Hepatocyte (in vitro differentiated cells): Measurements from ENCODE around the gene FIS1.

Source experiments
- EZH2 ChIP-seq: fragments of 200-600 bp; sonication (generic); IDR thresholded peaks from 2 replicates; pipeline ENCODE4 v1.6.1; 2016; ENCODE audit warnings: antibody characterized with exemption, mild to moderate bottlenecking, borderline replicate concordance
- EZH2phosphoT487 ChIP-seq: fragments of 200-600 bp; sonication (generic); IDR thresholded peaks from one replicate; pipeline ENCODE4 v1.6.1; 2018; ENCODE audit warnings: antibody characterized with exemption, mild to moderate bottlenecking, low read depth, moderate library complexity; ENCODE audit not compliant: unreplicated experiment, severe bottlenecking
- TF ChIP-seq, protein P1 (sequence below): fragments of 200-600 bp; sonication (generic); IDR thresholded peaks from 2 replicates; pipeline ENCODE4 v1.5.1; 2016; ENCODE audit warnings: antibody characterized with exemption, mild to moderate bottlenecking; ENCODE audit not compliant: poor library complexity

- no peak for TF ChIP-seq EZH2
- TF ChIP-seq, protein P1, sequence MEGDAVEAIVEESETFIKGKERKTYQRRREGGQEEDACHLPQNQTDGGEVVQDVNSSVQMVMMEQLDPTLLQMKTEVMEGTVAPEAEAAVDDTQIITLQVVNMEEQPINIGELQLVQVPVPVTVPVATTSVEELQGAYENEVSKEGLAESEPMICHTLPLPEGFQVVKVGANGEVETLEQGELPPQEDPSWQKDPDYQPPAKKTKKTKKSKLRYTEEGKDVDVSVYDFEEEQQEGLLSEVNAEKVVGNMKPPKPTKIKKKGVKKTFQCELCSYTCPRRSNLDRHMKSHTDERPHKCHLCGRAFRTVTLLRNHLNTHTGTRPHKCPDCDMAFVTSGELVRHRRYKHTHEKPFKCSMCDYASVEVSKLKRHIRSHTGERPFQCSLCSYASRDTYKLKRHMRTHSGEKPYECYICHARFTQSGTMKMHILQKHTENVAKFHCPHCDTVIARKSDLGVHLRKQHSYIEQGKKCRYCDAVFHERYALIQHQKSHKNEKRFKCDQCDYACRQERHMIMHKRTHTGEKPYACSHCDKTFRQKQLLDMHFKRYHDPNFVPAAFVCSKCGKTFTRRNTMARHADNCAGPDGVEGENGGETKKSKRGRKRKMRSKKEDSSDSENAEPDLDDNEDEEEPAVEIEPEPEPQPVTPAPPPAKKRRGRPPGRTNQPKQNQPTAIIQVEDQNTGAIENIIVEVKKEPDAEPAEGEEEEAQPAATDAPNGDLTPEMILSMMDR: no peak
- no peak for TF ChIP-seq EZH2phosphoT487
Measured at GRCh38 chr7:101207459-101207858, 37.4 kb downstream of the FIS1 start.
